ENCODE measurements around the gene MAML2. TPM values are rescaled to one million over a fixed set of nuclear protein-coding genes. Genes with fewer than 3 reads are reported as not detected.

The MAML2 gene
- total and polyA plus RNA-seq, 2 experiments from 2014 or later: 2.0 to 7.1 TPM

- Histone ChIP-seq H4K20me1 (replicated peaks; ENCODE audit: insufficient read depth) (no peaks in the 10 kb centered on the region), H3K9me2 (ENCODE audit: insufficient read depth) (no peaks in the 10 kb centered on the region), H3F3A (replicated peaks; ENCODE audit: low read depth) (no peaks in the 10 kb centered on the region), H3K4me1 (ENCODE audit: insufficient read depth) (peaks cover 11% of the 10 kb centered on the region; the same call in 1 of the 2 replicates), H3K79me2 (replicated peaks; ENCODE audit: insufficient read depth) (no peaks in the 10 kb centered on the region), H3K4me2 (no peak overlapping the region), H3K27ac (ENCODE audit: low read depth) (no peak overlapping the region), H2AFZ (no peak overlapping the region), H3K36me3 (ENCODE audit: insufficient read depth) (no peaks in the 10 kb centered on the region), H3K27me3 (ENCODE audit: insufficient read depth) (no peaks in the 10 kb centered on the region), H3K4me3 (no peak overlapping the region)
- TF ChIP-seq REST (IDR thresholded peaks at IDR 0.05; ENCODE audit: unreplicated experiment) (no peak), POLR2AphosphoS5 (IDR thresholded peaks at IDR 0.05; ENCODE audit: low read depth) (no peak), ZNF331 (CRISPR knock-in tag; IDR thresholded peaks at IDR 0.05; ENCODE audit: low read depth) (no peak), EZH2phosphoT487 (IDR thresholded peaks at IDR 0.05; ENCODE audit: unreplicated experiment) (no peak), ETS1 (IDR thresholded peaks at IDR 0.05) (no peak), EZH2 (IDR thresholded peaks at IDR 0.05; ENCODE audit: low read depth, unreplicated experiment) (no peak), STAT1 (IDR thresholded peaks at IDR 0.05; ENCODE audit: unreplicated experiment) (no peak), NANOG (IDR thresholded peaks at IDR 0.05; ENCODE audit: borderline replicate concordance) (no peak), JUNB (IDR thresholded peaks at IDR 0.05; ENCODE audit: unreplicated experiment) (no peak), ZNF114 (CRISPR knock-in tag; IDR thresholded peaks at IDR 0.05) (no peak), ZNF462 (CRISPR knock-in tag; IDR thresholded peaks at IDR 0.05) (no peak), CREB1 (CRISPR knock-in tag; IDR thresholded peaks at IDR 0.05; ENCODE audit: low read depth) (no peak)
- TF ChIP-seq, protein P1, sequence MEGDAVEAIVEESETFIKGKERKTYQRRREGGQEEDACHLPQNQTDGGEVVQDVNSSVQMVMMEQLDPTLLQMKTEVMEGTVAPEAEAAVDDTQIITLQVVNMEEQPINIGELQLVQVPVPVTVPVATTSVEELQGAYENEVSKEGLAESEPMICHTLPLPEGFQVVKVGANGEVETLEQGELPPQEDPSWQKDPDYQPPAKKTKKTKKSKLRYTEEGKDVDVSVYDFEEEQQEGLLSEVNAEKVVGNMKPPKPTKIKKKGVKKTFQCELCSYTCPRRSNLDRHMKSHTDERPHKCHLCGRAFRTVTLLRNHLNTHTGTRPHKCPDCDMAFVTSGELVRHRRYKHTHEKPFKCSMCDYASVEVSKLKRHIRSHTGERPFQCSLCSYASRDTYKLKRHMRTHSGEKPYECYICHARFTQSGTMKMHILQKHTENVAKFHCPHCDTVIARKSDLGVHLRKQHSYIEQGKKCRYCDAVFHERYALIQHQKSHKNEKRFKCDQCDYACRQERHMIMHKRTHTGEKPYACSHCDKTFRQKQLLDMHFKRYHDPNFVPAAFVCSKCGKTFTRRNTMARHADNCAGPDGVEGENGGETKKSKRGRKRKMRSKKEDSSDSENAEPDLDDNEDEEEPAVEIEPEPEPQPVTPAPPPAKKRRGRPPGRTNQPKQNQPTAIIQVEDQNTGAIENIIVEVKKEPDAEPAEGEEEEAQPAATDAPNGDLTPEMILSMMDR (conservative IDR thresholded peaks at IDR 0.05; ENCODE audit: low read depth in 2 of 2): no peak
- Mint-ChIP-seq H3K36me3 (ENCODE audit: low read depth) (no peaks in the 10 kb centered on the region), H3K4me3 (no peak overlapping the region), H3K9me3 (no peaks in the 10 kb centered on the region), H3K27ac (no peak overlapping the region), H3K4me1 (peaks cover 37% of the 10 kb centered on the region), H3K27me3 (ENCODE audit: insufficient read depth, low read depth, poor library complexity) (peaks cover 2% of the 10 kb centered on the region)
- DNase-seq (ENCODE audit: low spot score): no peak
- ATAC-seq: no peak
Observed at GRCh38 chr11:96260532-96260931, 82.5 kb downstream of the MAML2 start.

Measured in GM23338 (cell line).